Liver (tissue), 9 donors: ENCODE data around the gene ALG3. TPM values are rescaled to one million over a fixed set of nuclear protein-coding genes. Genes with fewer than 3 reads are reported as not detected.

Source experiments
- DNase-seq: peaks from one replicate; pipeline ENCODE4 v3.0.0-alpha.2; 2017; ENCODE audit warnings: low spot score
- H3K27ac ChIP-seq, 2 donors: one replicate each; pipeline ENCODE4 v1.7.0; 2013; ENCODE audit warnings: inconsistent platforms in 2 of 2, low read length in 2 of 2, control low read depth in 1 of 2, low read depth in 1 of 2, mild to moderate bottlenecking in 1 of 2
- H3K27me3 ChIP-seq, 4 donors: one replicate each; pipeline versions ENCODE4 v1.6.1 to v1.7.0; 2013; ENCODE audit warnings: low read length in 3 of 4, inconsistent platforms in 1 of 4, mild to moderate bottlenecking in 1 of 4, moderate library complexity in 1 of 4; ENCODE audit not compliant: control insufficient read depth in 4 of 4, insufficient read depth in 4 of 4
- H3K36me3 ChIP-seq, 4 donors: one replicate each; pipeline versions ENCODE4 v1.6.1 to v1.7.0; 2013; ENCODE audit warnings: low read length in 3 of 4, mild to moderate bottlenecking in 3 of 4, low read depth in 1 of 4, moderate library complexity in 1 of 4; ENCODE audit not compliant: control insufficient read depth in 4 of 4, insufficient read depth in 3 of 4
- H3K4me1 ChIP-seq, 4 donors: one replicate each; pipeline versions ENCODE4 v1.6.1 to v1.7.0; 2013; ENCODE audit warnings: low read length in 3 of 4, mild to moderate bottlenecking in 3 of 4, moderate library complexity in 1 of 4; ENCODE audit not compliant: control insufficient read depth in 4 of 4, insufficient read depth in 4 of 4
- H3K4me3 ChIP-seq, 3 donors: one replicate each; pipeline versions ENCODE4 v1.6.1 to v1.7.0; 2013; ENCODE audit warnings: low read length in 3 of 3, control low read depth in 1 of 3, low read depth in 1 of 3, mild to moderate bottlenecking in 1 of 3
- H3K9ac ChIP-seq, 2 donors: one replicate each; pipeline ENCODE4 v1.7.0; 2013; ENCODE audit warnings: low read length in 2 of 2, mild to moderate bottlenecking in 2 of 2, moderate library complexity in 2 of 2, control low read depth in 1 of 2, low read depth in 1 of 2
- H3K9me3 ChIP-seq, 4 donors: one replicate each; pipeline versions ENCODE4 v1.6.1 to v1.7.0; 2013; ENCODE audit warnings: low read length in 3 of 4; ENCODE audit not compliant: control insufficient read depth in 4 of 4
- FOXA1 ChIP-seq: IDR thresholded peaks from 2 replicates; pipeline ENCODE4 v1.6.1; 2016; ENCODE audit warnings: antibody characterized with exemption
- FOXA2 ChIP-seq: IDR thresholded peaks from 2 replicates; pipeline ENCODE4 v1.6.1; 2016; ENCODE audit warnings: antibody characterized with exemption
- GABPA ChIP-seq, 2 donors: IDR thresholded peaks in 1 of 2; conservative IDR thresholded peaks in 1 of 2; 2 replicates each; pipeline ENCODE4 v1.6.1; 2016; ENCODE audit warnings: antibody characterized with exemption in 2 of 2, mild to moderate bottlenecking in 1 of 2, moderate library complexity in 1 of 2
- HNF4A ChIP-seq, 2 donors: conservative IDR thresholded peaks; 2 replicates each; pipeline ENCODE4 v1.6.1; 2016; ENCODE audit warnings: antibody characterized with exemption in 2 of 2, mild to moderate bottlenecking in 2 of 2
- HNF4G ChIP-seq: IDR thresholded peaks from 2 replicates; pipeline ENCODE4 v1.6.1; 2016; ENCODE audit warnings: antibody characterized with exemption
- JUND ChIP-seq, 2 donors: IDR thresholded peaks; 2 replicates each; pipeline ENCODE4 v1.6.1; 2016; ENCODE audit warnings: antibody characterized with exemption in 2 of 2
- NR2F2 ChIP-seq: IDR thresholded peaks from 2 replicates; pipeline ENCODE4 v1.6.1; 2016; ENCODE audit warnings: antibody characterized with exemption
- RAD21 ChIP-seq, 2 donors: IDR thresholded peaks; 2 replicates each; pipeline ENCODE4 v1.6.1; 2016; ENCODE audit warnings: antibody characterized with exemption in 2 of 2, mild to moderate bottlenecking in 2 of 2
- RXRA ChIP-seq, 2 donors: IDR thresholded peaks; 2 replicates each; pipeline ENCODE4 v1.6.1; 2017 to 2018; ENCODE audit warnings: antibody characterized with exemption in 2 of 2, mild to moderate bottlenecking in 1 of 2
- SP1 ChIP-seq: IDR thresholded peaks from 2 replicates; pipeline ENCODE4 v1.6.1; 2018; ENCODE audit warnings: antibody characterized with exemption, mild to moderate bottlenecking
- TAF1 ChIP-seq: conservative IDR thresholded peaks from 2 replicates; pipeline ENCODE4 v1.6.1; 2016; ENCODE audit warnings: antibody characterized with exemption, mild to moderate bottlenecking
- YY1 ChIP-seq: IDR thresholded peaks from 2 replicates; pipeline ENCODE4 v1.6.1; 2016; ENCODE audit warnings: antibody characterized with exemption, mild to moderate bottlenecking
- WGBS: extraction: QIAGEN DNeasy Blood & Tissue Kit; methylation state at CpG from one replicate; pipeline ENCODE4 v1.1.7; 2013; 5-methylcytosine and 5-hydroxymethylcytosine counted together
- polyA plus RNA-seq, 2 donors: library from polyadenylated mRNA; stranded (reverse) in 1 of 2; unstranded in 1 of 2; fragments of 200-250 nt in 1 of 2; fragments of >200 nt in 1 of 2; fragmentation: Nextera tagmentation in 1 of 2; extraction: Ambion mirVana in 1 of 2; gene quantifications; one replicate each; pipeline versions ENCODE4 v1.2.1 to v1.2.3, GENCODE V29; 2013 to 2015
- total RNA-seq, 2 donors: library from RNA; depleted of rRNA; stranded (reverse); fragments of >200 nt; gene quantifications; one replicate each; pipeline ENCODE4 v1.2.3, GENCODE V29; 2014
- TF ChIP-seq, protein P1 (sequence below): IDR thresholded peaks from 2 replicates; pipeline ENCODE4 v1.6.1; 2016; ENCODE audit warnings: antibody characterized with exemption
- TF ChIP-seq, protein P2 (sequence below): IDR thresholded peaks from 2 replicates; pipeline ENCODE4 v1.6.1; 2016; ENCODE audit warnings: antibody characterized with exemption, mild to moderate bottlenecking
- TF ChIP-seq, protein P3 (sequence below): IDR thresholded peaks from 2 replicates; pipeline ENCODE4 v1.6.1; 2016; ENCODE audit warnings: antibody characterized with exemption
- TF ChIP-seq, protein P4 (sequence below): IDR thresholded peaks from 2 replicates; pipeline ENCODE4 v1.6.1; 2016; ENCODE audit warnings: antibody characterized with exemption
- donor health status: healthy.
- donor health status: healthy.
- donor health status: healthy.
- donor health status: healthy.
- donor health status: healthy.

ALG3 gene
- total and polyA plus RNA-seq, 4 donors = 27.7 to 78.6 (median 64.5) TPM

DNA sequence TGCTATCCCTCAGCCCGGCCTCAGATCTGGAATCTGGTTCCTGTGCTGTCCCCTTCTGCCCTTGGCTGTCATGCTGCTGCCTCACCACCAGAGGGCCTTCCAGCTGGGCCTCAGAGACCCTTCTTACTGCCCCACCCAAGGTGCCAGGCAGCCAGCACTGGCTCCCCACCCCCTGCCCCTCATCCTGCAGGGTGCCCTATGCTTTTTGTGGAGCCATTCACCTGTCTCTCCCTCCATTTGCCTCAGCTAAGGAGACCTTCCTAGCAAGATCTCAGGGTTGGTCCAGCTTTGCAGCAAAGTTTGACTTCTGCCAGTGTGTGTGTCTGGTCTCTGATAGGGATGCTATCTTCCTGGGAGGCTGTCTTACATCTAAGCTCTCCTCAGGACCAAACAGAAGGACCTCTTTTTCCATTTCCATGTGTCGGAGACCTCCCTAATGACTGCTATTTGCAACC is 21.3 kb downstream of the ALG3 start (continued):
- TF ChIP-seq TAF1 (no peak), HNF4G (no peak), GABPA (IDR thresholded peaks at IDR 0.05 in 1 of 2, conservative IDR thresholded peaks at IDR 0.05 in 1 of 2) (no peak), JUND (IDR thresholded peaks at IDR 0.05) (no peak), SP1 (no peak), HNF4A (conservative IDR thresholded peaks at IDR 0.05) (no peak)
- TF ChIP-seq, protein P1, sequence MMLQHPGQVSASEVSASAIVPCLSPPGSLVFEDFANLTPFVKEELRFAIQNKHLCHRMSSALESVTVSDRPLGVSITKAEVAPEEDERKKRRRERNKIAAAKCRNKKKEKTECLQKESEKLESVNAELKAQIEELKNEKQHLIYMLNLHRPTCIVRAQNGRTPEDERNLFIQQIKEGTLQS = no peak

DNA sequence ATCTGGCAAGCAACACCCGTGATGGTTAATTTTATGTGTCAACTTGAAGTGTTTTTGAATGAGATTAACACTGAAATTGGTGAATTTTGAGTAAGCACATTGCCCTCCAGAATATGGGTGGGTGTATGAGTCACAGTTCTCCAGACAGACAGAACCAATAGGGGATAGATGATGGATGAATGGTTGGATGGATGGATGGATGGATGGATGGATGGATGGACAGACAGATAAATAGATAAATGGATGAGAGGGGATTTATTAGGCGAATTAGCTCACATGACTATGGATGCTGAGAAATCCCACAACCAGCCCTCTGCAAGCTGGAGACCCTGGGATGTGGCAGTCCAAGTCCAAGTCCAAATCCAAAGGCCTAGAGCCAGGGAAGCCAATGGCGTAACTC is 24.8 kb downstream of the ALG3 start:
- Histone ChIP-seq H3K27ac (no peak overlapping the region), H3K9ac (no peak overlapping the region), H3K4me1 (peaks cover 0 to 3% (median 0%) of the 10 kb centered on the region in 4 donors), H3K36me3 (no peaks in the 10 kb centered on the region), H3K4me3 (no peak overlapping the region), H3K9me3 (no peaks in the 10 kb centered on the region), H3K27me3 (peaks cover 0 to 3% (median 0%) of the 10 kb centered on the region in 4 donors)
- WGBS = 80% methylated on average over 3 of the region's 3 CpGs
- TF ChIP-seq RXRA (IDR thresholded peaks at IDR 0.05) = no peak
- TF ChIP-seq JUND (IDR thresholded peaks at IDR 0.05) = no peak
- no peak for TF ChIP-seq RAD21 (IDR thresholded peaks at IDR 0.05)
- TF ChIP-seq, protein P2, sequence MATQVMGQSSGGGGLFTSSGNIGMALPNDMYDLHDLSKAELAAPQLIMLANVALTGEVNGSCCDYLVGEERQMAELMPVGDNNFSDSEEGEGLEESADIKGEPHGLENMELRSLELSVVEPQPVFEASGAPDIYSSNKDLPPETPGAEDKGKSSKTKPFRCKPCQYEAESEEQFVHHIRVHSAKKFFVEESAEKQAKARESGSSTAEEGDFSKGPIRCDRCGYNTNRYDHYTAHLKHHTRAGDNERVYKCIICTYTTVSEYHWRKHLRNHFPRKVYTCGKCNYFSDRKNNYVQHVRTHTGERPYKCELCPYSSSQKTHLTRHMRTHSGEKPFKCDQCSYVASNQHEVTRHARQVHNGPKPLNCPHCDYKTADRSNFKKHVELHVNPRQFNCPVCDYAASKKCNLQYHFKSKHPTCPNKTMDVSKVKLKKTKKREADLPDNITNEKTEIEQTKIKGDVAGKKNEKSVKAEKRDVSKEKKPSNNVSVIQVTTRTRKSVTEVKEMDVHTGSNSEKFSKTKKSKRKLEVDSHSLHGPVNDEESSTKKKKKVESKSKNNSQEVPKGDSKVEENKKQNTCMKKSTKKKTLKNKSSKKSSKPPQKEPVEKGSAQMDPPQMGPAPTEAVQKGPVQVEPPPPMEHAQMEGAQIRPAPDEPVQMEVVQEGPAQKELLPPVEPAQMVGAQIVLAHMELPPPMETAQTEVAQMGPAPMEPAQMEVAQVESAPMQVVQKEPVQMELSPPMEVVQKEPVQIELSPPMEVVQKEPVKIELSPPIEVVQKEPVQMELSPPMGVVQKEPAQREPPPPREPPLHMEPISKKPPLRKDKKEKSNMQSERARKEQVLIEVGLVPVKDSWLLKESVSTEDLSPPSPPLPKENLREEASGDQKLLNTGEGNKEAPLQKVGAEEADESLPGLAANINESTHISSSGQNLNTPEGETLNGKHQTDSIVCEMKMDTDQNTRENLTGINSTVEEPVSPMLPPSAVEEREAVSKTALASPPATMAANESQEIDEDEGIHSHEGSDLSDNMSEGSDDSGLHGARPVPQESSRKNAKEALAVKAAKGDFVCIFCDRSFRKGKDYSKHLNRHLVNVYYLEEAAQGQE = no peak
- no peak for TF ChIP-seq YY1
- TF ChIP-seq, protein P3, sequence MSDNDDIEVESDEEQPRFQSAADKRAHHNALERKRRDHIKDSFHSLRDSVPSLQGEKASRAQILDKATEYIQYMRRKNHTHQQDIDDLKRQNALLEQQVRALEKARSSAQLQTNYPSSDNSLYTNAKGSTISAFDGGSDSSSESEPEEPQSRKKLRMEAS = no peak
- TF ChIP-seq FOXA2 = no peak
- TF ChIP-seq, protein P4, sequence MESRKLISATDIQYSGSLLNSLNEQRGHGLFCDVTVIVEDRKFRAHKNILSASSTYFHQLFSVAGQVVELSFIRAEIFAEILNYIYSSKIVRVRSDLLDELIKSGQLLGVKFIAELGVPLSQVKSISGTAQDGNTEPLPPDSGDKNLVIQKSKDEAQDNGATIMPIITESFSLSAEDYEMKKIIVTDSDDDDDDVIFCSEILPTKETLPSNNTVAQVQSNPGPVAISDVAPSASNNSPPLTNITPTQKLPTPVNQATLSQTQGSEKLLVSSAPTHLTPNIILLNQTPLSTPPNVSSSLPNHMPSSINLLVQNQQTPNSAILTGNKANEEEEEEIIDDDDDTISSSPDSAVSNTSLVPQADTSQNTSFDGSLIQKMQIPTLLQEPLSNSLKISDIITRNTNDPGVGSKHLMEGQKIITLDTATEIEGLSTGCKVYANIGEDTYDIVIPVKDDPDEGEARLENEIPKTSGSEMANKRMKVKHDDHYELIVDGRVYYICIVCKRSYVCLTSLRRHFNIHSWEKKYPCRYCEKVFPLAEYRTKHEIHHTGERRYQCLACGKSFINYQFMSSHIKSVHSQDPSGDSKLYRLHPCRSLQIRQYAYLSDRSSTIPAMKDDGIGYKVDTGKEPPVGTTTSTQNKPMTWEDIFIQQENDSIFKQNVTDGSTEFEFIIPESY = no peak
- no peak for TF ChIP-seq HNF4G
- no peak for TF ChIP-seq HNF4A (conservative IDR thresholded peaks at IDR 0.05)
- TF ChIP-seq FOXA1 = no peak
- TF ChIP-seq SP1 = no peak
- TF ChIP-seq, protein P1 = no peak
- TF ChIP-seq TAF1 = no peak
- TF ChIP-seq NR2F2 = no peak
- TF ChIP-seq GABPA (IDR thresholded peaks at IDR 0.05 in 1 of 2, conservative IDR thresholded peaks at IDR 0.05 in 1 of 2) = no peak
- no peak for DNase-seq
